ENCODE data around the gene SHISAL2B. TPM values are rescaled to one million over a fixed set of nuclear protein-coding genes. Genes with fewer than 3 reads are reported as not detected.
"Not testable (repeated sequence)": the region's sequence is repeated elsewhere in the genome, so short reads cannot be mapped to it uniquely, and the experiment has no call there.

The SHISAL2B gene
- total RNA-seq = not detected

GRCh38 chr5:64690417-64691151, at the start of gene SHISAL2B:
Gene SHISAL2B (plus strand): TSS chr5:64690503. CDS start chr5:64690624, 121 bp downstream.
- DNase-seq (ENCODE audit: low read depth in 2 of 3, low spot score in 2 of 3) = peak in 2 of 3 donors; percentile 24 to 54

GRCh38 chr5:64644831-64645230, 45.5 kb upstream of the SHISAL2B start:
- no peak for DNase-seq (ENCODE audit: low read depth in 2 of 3, low spot score in 2 of 3)

- DNase-seq (ENCODE audit: low read depth in 2 of 3, low spot score in 2 of 3) = no peak
Measured at GRCh38 chr5:64646169-64646568, 44.1 kb upstream of the SHISAL2B start.

- DNase-seq (ENCODE audit: low read depth in 2 of 3, low spot score in 2 of 3) = no peak
Measured at GRCh38 chr5:64649512-64649911, 40.8 kb upstream of the SHISAL2B start.

GRCh38 chr5:64653766-64654560, 36.3 kb upstream of the SHISAL2B start:
- DNase-seq (ENCODE audit: low read depth in 2 of 3, low spot score in 2 of 3) = no peak

- no peak for DNase-seq (ENCODE audit: low read depth in 2 of 3, low spot score in 2 of 3)
Measured at GRCh38 chr5:64654561-64654938, 35.8 kb upstream of the SHISAL2B start.

- DNase-seq (ENCODE audit: low read depth in 2 of 3, low spot score in 2 of 3) = no peak
Measured at GRCh38 chr5:64655596-64655995, 34.7 kb upstream of the SHISAL2B start.

- DNase-seq (ENCODE audit: low read depth in 2 of 3, low spot score in 2 of 3) = no peak
Measured at GRCh38 chr5:64659289-64659688, 31.0 kb upstream of the SHISAL2B start.

GRCh38 chr5:64663181-64663580, 27.1 kb upstream of the SHISAL2B start:
- DNase-seq (ENCODE audit: low read depth in 2 of 3, low spot score in 2 of 3) = not testable (repeated sequence)

- no peak for DNase-seq (ENCODE audit: low read depth in 2 of 3, low spot score in 2 of 3)
Measured at GRCh38 chr5:64665243-64665642, 25.1 kb upstream of the SHISAL2B start.

- no peak for DNase-seq (ENCODE audit: low read depth in 2 of 3, low spot score in 2 of 3)
Measured at GRCh38 chr5:64666078-64666477, 24.2 kb upstream of the SHISAL2B start.

GRCh38 chr5:64667068-64667467, 23.2 kb upstream of the SHISAL2B start:
- DNase-seq (ENCODE audit: low read depth in 2 of 3, low spot score in 2 of 3) = no peak

- no peak for DNase-seq (ENCODE audit: low read depth in 2 of 3, low spot score in 2 of 3)
Measured at GRCh38 chr5:64670277-64670676, 20.0 kb upstream of the SHISAL2B start.

GRCh38 chr5:64671678-64672077, 18.6 kb upstream of the SHISAL2B start:
- no peak for DNase-seq (ENCODE audit: low read depth in 2 of 3, low spot score in 2 of 3)

GRCh38 chr5:64678374-64678773, 11.9 kb upstream of the SHISAL2B start:
- DNase-seq (ENCODE audit: low read depth in 2 of 3, low spot score in 2 of 3) = no peak

- no peak for DNase-seq (ENCODE audit: low read depth in 2 of 3, low spot score in 2 of 3)
Measured at GRCh38 chr5:64680289-64680688, 10.0 kb upstream of the SHISAL2B start.

GRCh38 chr5:64682608-64683007, 7.7 kb upstream of the SHISAL2B start:
- no peak for DNase-seq (ENCODE audit: low read depth in 2 of 3, low spot score in 2 of 3)

- no peak for DNase-seq (ENCODE audit: low read depth in 2 of 3, low spot score in 2 of 3)
Measured at GRCh38 chr5:64685866-64686265, 4.4 kb upstream of the SHISAL2B start.

GRCh38 chr5:64688391-64688790, 1.9 kb upstream of the SHISAL2B start:
- DNase-seq (ENCODE audit: low read depth in 2 of 3, low spot score in 2 of 3) = no peak

GRCh38 chr5:64688965-64689364, 1.3 kb upstream of the SHISAL2B start:
- no peak for DNase-seq (ENCODE audit: low read depth in 2 of 3, low spot score in 2 of 3)

- DNase-seq (ENCODE audit: low read depth in 2 of 3, low spot score in 2 of 3) = no peak
Measured at GRCh38 chr5:64690104-64690416, 243 bp upstream of the SHISAL2B start.

GRCh38 chr5:64691291-64691690, 988 bp downstream of the SHISAL2B start:
- no peak for DNase-seq (ENCODE audit: low read depth in 2 of 3, low spot score in 2 of 3)

All from hematopoietic multipotent progenitor cell (in vitro differentiated cells).